ENCODE measurements around the gene ZNF45. TPM values are rescaled to one million over a fixed set of nuclear protein-coding genes. Genes with fewer than 3 reads are reported as not detected.

The ZNF45 gene
- total and polyA plus RNA-seq, 2 of the 13 experiments (the other 11 are each of a cell fraction or from before 2014, with no cell fraction given), result 2.4 to 11.3 TPM

DNA sequence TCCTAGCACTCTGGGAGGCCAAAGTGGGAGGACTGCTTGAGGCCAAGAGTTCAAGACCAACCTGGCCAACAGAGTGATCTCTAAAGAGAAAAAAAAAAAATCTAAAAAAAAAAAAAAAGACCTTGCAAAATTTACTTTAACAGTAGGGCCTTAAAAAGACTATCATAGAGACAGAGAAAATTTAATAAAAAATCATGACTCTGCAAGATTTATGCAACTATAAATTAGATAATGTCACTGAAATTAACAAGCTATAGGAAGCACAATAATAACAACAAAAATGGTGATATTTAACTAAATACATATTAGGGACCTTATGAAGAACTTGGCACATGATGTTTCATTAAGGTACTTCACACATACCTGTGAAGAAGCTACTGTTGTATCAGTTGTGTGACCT lies 11.2 kb downstream of the ZNF45 start:
- peaks cover 8 to 44% of the 10 kb centered on the region in 2 experiments for H3K36me3 ChIP-seq (replicated peaks in 1 of 2; ENCODE audit: control insufficient read depth in 1 of 2, insufficient read depth in 2 of 2, low read length in 2 of 2)
- no peak for DNase-seq (ENCODE audit: low spot score)
- no peak for FAIRE-seq
- ChIA-PET CTCF (ENCODE audit: low intra/inter-chr PET ratio, low total read pairs) (no interaction called here), POLR2A (no interaction called here)
- H3K9ac ChIP-seq (ENCODE audit: insufficient read depth, low read depth, low read length), result no peak overlapping the region
- H3K9me3 ChIP-seq (ENCODE audit: low read length), result no peaks in the 10 kb centered on the region
- in situ Hi-C loops (cut with HindIII; ENCODE audit: extremely low pct_ligation_motif_present, low pct_unique_long_range_greater_than_20kb) (no loop called here), intact Hi-C loops (cut with micrococcal nuclease; ENCODE audit: unreplicated experiment) (no loop called here)
- no peak overlapping the region for H3K27ac ChIP-seq (ENCODE audit: extremely low read length, insufficient read depth, low read length)
- no peak for ATAC-seq
- H3K79me2 ChIP-seq (ENCODE audit: insufficient read depth, low read length), result no peaks in the 10 kb centered on the region
- no peaks in the 10 kb centered on the region for H3K4me1 ChIP-seq (ENCODE audit: insufficient read depth, low read length)
- BruUV-seq (replicated peaks), result no TSS peak
- H3K4me2 ChIP-seq (ENCODE audit: low read depth, low read length), result no peak overlapping the region
- H4K20me1 ChIP-seq (ENCODE audit: insufficient read depth, low read length), result no peaks in the 10 kb centered on the region
- no peak overlapping the region for H2AFZ ChIP-seq (ENCODE audit: low read length)
- no peaks in the 10 kb centered on the region; a peak in 1 of 5 replicates for H3K27me3 ChIP-seq (ENCODE audit: control insufficient read depth in 1 of 2, insufficient read depth in 2 of 2, low read length in 2 of 2)
- TF ChIP-seq MAFF (IDR thresholded peaks at IDR 0.05; ENCODE audit: low read depth, low read length), result peak; percentile 27; the same call in 1 of the 2 replicates
- TF ChIP-seq TEAD2 (CRISPR knock-in tag; IDR thresholded peaks at IDR 0.05), result no peak
- no peak for TF ChIP-seq SMC3 (IDR thresholded peaks at IDR 0.05; ENCODE audit: low read length)
- no peak for TF ChIP-seq STAG1 (CRISPR knock-in tag; IDR thresholded peaks at IDR 0.05)
- TF ChIP-seq MAFK (conservative IDR thresholded peaks at IDR 0.05 in 1 of 2, IDR thresholded peaks at IDR 0.05 in 1 of 2; ENCODE audit: low read length in 2 of 2), result peak in 1 of 2 experiments; percentile 63; a peak in 2 of 4 replicates
- H3K4me3 ChIP-seq (replicated peaks in 1 of 3; ENCODE audit: insufficient read depth in 1 of 3, low read depth in 2 of 3, low read length in 3 of 3), result no peak overlapping the region

GRCh38 chr19:43914051-43914450 lies 21.0 kb downstream of the ZNF45 start:
- peaks cover 43% of the 10 kb centered on the region for H3K9me3 ChIP-seq (ENCODE audit: low read length)
- no peak for TF ChIP-seq NFIB (CRISPR knock-in tag; IDR thresholded peaks at IDR 0.05; ENCODE audit: borderline replicate concordance)
- TF ChIP-seq, protein P1, sequence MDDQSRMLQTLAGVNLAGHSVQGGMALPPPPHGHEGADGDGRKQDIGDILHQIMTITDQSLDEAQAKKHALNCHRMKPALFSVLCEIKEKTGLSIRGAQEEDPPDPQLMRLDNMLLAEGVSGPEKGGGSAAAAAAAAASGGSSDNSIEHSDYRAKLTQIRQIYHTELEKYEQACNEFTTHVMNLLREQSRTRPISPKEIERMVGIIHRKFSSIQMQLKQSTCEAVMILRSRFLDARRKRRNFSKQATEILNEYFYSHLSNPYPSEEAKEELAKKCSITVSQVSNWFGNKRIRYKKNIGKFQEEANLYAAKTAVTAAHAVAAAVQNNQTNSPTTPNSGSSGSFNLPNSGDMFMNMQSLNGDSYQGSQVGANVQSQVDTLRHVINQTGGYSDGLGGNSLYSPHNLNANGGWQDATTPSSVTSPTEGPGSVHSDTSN (CRISPR knock-in tag; IDR thresholded peaks at IDR 0.05; ENCODE audit: borderline replicate concordance), result no peak
- no peak for TF ChIP-seq ZNF34 (CRISPR knock-in tag; IDR thresholded peaks at IDR 0.05; ENCODE audit: borderline replicate concordance)
- no peak for TF ChIP-seq ZNF484 (CRISPR knock-in tag; IDR thresholded peaks at IDR 0.05; ENCODE audit: borderline replicate concordance, low read depth)
- TF ChIP-seq, protein P2, sequence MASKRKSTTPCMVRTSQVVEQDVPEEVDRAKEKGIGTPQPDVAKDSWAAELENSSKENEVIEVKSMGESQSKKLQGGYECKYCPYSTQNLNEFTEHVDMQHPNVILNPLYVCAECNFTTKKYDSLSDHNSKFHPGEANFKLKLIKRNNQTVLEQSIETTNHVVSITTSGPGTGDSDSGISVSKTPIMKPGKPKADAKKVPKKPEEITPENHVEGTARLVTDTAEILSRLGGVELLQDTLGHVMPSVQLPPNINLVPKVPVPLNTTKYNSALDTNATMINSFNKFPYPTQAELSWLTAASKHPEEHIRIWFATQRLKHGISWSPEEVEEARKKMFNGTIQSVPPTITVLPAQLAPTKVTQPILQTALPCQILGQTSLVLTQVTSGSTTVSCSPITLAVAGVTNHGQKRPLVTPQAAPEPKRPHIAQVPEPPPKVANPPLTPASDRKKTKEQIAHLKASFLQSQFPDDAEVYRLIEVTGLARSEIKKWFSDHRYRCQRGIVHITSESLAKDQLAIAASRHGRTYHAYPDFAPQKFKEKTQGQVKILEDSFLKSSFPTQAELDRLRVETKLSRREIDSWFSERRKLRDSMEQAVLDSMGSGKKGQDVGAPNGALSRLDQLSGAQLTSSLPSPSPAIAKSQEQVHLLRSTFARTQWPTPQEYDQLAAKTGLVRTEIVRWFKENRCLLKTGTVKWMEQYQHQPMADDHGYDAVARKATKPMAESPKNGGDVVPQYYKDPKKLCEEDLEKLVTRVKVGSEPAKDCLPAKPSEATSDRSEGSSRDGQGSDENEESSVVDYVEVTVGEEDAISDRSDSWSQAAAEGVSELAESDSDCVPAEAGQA (IDR thresholded peaks at IDR 0.05; ENCODE audit: low read depth), result no peak
- TF ChIP-seq, protein P2 (CRISPR knock-in tag; IDR thresholded peaks at IDR 0.05; ENCODE audit: borderline replicate concordance), result no peak
- no peak for TF ChIP-seq PBX2 (CRISPR knock-in tag; IDR thresholded peaks at IDR 0.05)

More at GRCh38 chr19:43914051-43914450, 21.0 kb downstream of the ZNF45 start:
- in situ Hi-C loops (cut with HindIII; ENCODE audit: extremely low pct_ligation_motif_present, low pct_unique_long_range_greater_than_20kb) (no loop called here), intact Hi-C loops (cut with micrococcal nuclease; ENCODE audit: unreplicated experiment) (no loop called here)
- H3K9ac ChIP-seq (ENCODE audit: insufficient read depth, low read depth, low read length), result no peak overlapping the region
- no peak for DNase-seq (ENCODE audit: low spot score)
- no peak overlapping the region for H3K4me3 ChIP-seq (replicated peaks in 1 of 3; ENCODE audit: insufficient read depth in 1 of 3, low read depth in 2 of 3, low read length in 3 of 3)
- no peak overlapping the region for H3K4me2 ChIP-seq (ENCODE audit: low read depth, low read length)
- no TSS peak for BruUV-seq (replicated peaks)
- peaks cover 10 to 38% of the 10 kb centered on the region in 2 experiments for H3K36me3 ChIP-seq (replicated peaks in 1 of 2; ENCODE audit: control insufficient read depth in 1 of 2, insufficient read depth in 2 of 2, low read length in 2 of 2)
- FAIRE-seq, result no peak
- H3K4me1 ChIP-seq (ENCODE audit: insufficient read depth, low read length), result no peaks in the 10 kb centered on the region
- H3K79me2 ChIP-seq (ENCODE audit: insufficient read depth, low read length), result no peaks in the 10 kb centered on the region
- no peak for ATAC-seq
- 62% methylated on average over 3 of the region's 3 CpGs for WGBS (ENCODE audit: low lambda C conversion rate)
- no peak overlapping the region for H2AFZ ChIP-seq (ENCODE audit: low read length)
- H3K27me3 ChIP-seq (ENCODE audit: control insufficient read depth in 1 of 2, insufficient read depth in 2 of 2, low read length in 2 of 2), result no peaks in the 10 kb centered on the region
- H3K27ac ChIP-seq (ENCODE audit: extremely low read length, insufficient read depth, low read length), result no peak overlapping the region
- POLR2A ChIA-PET, result no interaction called here
- CTCF ChIA-PET (ENCODE audit: low intra/inter-chr PET ratio, low total read pairs), result no interaction called here
- no peaks in the 10 kb centered on the region for H4K20me1 ChIP-seq (ENCODE audit: insufficient read depth, low read length)
